GM18867 (cell line): ENCODE results near the gene TWF1.
"Not testable (repeated sequence)": the region's sequence is repeated elsewhere in the genome, so short reads cannot be mapped to it uniquely, and the experiment has no call there.

Experiments
- ATAC-seq: cut with Tn5 transposase; IDR thresholded peaks from one replicate; pipeline ENCODE4 v1.9.1; 2021; ENCODE audit warnings: mild to moderate bottlenecking, moderate library complexity; ENCODE audit not compliant: unreplicated experiment

Gene TWF1

DNA sequence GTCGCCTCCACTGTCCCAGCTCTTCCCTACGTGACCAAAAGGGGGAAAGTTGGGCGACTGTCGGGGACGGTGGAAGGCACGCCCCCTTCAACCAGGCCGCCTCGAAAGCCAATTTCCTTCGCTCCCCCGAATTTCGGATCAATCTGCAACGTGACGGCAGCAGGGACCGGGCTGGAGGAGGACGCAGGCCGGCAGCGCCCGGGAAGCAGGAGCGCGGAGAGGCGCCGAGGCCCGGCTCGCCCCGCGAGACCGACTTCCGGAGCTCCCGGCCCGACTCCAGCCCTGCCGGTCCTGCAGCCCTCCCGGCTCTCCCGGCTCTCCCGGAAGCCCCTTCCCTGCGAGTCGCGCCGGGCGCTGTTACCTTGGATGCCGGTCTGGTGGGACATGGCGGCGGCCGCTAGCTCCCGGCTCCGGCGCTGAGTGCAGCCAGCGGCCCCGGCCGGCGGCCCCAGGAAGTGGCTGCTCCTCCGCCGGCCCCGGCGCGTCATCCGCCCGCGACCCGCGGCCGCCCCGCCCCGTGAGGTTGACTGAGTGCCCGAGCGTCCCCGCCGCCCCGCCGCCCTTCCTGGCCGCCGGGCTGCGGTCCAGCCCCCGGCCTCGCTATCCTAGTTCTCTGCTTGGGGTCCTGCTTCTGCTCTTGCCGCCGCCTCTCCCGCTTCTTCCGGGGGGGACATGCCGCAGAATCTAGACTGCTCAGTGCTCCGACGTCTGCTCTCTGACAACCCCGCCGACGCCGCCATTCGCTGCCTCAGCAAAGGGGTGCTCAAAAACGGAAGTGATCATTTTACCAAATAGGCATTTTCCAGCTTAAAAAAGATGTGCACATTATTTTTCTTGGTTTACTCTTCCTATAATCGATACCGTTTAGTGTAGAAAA, at the start of gene TWF1:
TWF1 (minus strand) TSS at position 458 of the 877 bp plus-strand sequence; CDS start at position 386, 72 bp downstream.
- peak; percentile 96 for ATAC-seq

DNA sequence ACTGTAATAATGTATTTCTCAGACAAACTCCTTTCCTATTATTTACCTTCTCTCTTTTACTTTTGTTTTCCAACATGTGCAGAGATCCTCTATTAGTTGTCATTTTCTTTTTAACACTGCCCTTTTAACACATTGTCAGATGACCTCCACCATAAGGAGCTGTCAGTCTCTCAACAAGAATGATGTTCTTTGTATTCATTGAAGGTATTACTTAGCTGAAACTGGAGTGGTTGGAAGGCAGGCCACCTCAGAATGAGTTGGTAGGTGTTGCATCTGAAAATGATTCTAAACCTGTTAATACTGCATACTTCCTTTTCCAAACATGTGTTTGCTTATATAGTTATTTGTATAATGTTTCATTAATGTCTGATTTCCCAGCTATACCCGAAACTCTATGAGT, 46.6 kb upstream of the TWF1 start:
- peak; percentile 52 for ATAC-seq

DNA sequence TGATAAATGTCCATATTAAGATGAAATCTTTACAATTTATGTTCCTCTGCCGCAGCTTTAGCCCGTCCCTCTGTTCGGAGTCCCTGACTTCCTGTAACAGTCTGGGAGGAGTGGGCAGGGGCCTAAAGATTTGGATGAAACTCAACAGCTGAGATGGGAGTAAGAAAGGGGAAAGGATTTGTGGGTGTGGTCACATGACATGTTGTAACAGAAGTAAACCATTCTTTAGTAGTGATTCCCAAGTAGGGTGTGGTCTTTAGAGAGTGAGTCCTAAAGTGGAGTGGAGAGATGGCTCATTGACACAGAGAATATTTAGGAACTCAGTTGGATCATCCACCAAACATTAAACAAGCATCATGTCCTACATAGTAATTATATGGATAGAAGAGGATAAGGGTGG, 42.7 kb upstream of the TWF1 start:
- ATAC-seq, result no peak

DNA sequence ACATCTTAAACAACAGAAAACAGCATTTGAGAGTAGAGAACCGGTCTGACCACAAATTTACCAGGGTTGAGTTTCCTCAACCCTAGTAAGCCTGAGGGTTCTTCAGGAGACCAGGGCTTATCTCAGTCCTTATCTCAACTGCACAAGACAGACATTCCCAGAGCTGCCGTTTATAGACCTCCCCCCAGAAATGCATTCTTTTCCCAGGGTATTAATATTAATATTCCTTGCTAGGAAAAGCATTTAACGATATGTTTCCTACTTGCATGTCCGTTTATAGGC, 42.0 kb upstream of the TWF1 start:
- no peak for ATAC-seq

DNA sequence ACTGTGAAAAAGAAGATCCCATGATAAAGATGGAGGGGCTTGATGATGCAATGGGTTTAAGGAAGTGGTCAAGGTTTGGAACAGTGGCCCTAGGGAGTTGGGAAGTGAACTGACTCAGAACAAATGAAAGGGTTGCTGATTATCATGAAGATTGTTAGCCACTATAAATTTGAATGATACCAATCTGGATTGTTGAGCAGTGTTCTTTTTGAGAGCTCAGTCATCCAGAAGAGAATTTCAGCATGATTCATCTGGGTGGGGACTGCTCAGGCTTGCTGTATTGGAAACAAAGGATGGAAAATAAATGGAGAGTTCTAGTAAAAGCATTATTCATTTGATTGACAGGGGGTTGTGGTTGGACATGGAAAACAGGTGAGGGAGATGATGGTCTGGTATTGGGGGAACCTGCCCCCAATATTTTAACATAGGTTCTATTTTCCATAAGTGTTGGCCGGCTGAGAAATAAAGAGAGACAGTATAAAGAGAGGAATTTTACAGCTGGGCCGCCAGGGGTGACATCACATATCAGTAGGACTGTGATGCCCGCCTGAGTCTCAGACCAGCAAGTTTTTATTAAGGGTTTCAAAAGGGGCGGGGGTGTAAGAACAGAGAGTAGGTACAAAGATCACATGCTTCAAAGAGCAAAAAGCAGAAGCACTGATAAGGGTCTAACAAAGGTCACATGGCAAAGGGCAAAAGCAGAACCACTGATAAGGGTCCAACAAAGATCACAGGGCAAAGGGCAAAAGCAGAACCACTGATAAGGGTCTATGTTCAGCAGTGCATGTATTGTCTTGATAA, 41.5 kb upstream of the TWF1 start:
- not testable (repeated sequence) for ATAC-seq

DNA sequence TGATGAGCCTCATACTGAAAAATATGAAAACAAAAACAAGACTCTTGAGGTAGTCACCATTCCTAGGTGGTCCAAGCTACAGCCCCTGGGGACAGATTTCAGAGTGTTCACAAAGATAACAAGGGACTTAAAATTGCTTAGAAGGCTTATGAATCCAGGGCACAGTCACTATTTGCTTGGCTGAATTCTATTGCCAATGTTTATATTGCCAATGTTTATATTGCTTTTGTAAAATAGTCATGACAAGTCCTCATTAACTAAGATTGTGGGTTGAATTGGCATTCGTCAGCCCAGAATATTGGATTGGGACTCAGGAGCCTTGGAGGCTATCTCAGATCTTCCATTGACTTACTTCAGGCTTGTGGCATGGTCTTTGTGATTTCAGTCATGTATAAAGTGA, 36.1 kb upstream of the TWF1 start:
- no peak for ATAC-seq

DNA sequence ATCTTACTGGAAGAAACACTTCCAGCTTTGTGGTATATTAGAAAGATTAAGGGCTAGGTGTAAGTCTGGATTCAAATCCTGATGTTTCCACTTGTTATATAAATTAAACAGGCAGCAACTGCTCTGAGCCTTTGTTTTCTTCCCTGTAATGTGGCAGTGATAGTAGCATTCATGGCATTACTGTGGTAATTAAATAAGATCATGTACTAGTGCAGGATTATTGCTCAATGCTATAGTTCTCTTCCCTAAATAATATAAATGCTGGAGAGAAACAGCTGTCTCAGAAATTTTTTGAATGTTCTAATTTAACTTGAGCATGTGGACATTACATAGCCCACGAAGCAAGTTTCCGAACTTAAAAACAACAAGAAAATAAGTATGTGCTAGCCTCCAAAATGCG, 35.1 kb upstream of the TWF1 start:
- ATAC-seq, result no peak

DNA sequence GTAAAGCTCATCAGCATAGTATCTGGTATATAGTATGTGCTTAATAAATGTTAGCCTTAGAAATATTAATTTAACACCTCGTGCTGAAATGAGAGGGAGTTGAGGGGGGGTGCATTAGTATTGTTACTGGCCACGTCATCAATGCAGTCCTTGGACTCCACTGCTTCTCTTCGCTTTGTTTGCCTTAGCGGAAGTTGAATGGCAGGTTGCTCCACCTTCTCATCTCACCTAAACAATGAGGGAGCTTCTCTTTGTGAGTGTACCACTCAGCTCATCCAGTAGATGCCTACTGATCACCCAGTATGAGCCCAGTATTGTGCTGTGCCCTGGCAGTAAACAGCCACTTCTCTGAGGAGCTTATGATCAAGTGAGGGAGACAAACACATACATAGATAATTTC, 34.2 kb upstream of the TWF1 start:
- no peak for ATAC-seq

DNA sequence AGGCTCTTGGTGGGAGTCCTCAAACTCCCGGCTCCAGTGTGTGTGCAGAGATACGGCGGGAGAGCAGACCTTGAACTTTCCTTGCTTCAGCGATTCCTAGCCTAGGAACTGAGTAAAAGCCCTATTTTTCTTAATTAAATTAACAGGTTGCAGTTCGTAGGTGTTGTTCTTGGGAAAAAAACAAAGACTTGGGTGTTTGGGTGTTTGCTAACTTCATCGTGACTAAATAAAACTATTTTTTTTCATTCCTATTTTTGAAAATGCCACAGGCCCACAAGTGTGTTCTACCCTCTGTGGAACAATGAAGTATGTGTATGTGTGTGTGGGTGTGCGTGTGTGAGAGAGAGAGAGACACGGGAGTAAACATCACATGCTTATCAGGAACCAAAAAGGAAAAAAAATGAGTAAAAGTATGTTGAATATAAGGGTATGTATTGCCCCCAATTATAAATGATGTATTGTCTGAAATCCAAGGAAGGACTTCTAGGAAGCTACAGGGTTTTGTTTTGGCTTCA, 30.4 kb upstream of the TWF1 start:
- peak; percentile 25 for ATAC-seq

DNA sequence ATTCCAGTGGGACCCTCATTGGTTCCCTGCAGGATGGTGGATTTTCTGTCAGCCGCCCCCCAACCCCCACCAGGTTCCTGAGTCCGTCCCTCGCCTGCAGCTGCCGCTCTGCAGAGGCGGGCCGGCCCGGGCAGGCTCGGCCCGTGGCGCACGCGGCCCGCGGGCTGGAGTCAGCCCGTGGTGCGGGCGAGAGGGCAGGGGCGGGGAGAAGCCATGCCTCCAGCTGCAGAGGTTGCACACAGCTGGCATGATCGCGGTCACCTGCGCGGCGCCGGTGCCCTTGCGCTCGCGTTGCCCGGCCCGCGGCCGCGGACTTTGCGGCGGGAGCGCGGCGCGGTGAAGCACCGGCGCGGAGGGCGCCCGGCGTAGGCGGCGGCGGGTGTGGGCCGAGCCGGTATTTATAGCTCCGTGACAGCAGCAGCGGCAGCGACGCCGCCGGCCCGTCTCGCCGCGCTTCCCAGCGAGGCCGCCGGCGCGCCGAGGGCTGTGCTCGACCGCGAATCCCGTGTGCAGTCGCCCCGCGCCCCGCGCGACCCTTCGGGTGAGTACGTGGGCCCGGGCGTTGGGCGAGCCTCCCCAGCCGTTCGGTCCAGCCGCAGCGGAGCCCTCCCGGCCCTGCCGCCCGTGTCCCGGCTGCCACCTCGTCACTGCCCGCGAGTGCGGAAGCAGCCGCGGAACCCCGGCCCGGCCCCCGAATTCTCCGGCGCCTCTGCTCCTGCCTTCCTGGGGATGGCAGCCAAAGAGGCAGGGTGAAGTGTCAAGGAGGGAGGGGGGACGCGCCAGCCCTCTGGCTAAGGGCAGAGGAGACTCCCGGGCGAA, 29.7 kb upstream of the TWF1 start, which contains the start of gene TMEM117:
TMEM117 (plus strand) TSS at position 426 of the 819 bp plus-strand sequence.
- peak; percentile 83 for ATAC-seq

DNA sequence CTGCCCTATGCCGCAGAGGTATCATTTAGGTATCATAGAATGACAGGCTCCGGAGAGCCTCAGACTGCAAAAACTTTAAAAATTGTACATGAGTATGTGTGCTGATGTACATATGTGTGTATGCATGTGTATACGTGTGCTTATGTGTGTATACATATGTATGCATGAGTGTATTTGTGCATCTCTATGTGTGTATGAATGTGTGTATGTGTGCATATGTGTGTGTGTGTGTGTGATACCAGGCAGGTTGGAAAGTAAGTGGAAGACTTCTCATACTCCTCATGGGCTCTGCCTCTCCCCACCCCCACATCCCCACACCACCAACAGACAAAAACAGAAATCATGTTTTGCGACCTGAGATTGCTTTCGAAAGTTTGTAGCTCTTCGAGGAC, 29.1 kb upstream of the TWF1 start:
- ATAC-seq, result peak; percentile 7

DNA sequence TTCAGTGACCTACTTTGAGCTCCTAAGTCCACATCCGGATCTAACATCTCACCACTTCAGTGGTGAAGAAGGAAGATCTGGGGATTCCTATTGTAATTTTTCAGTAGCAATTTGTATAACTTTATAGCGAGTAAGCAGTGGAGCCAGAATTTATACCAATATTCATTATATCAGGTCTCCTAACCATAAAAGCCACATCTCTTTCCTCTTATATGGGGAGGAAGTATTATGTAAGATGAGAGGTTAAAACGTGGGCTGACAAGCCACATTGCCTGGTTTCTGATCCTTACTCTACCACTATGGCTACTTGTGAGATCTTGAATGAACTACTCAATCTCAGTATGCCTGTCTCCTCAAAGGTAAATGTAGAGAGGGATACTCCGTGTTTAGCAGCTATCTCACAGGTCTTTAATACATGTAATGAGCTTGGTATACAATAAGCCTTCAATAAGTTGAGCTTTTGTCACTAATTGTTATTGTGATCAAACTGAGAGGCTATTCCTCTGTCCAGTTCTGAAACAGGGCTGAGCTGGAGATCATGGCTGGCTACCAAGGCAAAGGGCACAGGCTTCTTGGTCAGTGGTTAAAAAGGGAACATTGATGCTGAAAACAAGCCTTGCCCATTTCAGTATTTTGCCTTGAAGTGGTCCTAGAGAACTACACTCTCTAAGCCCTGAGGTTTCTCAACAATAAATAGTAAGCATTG, 26.5 kb upstream of the TWF1 start:
- no peak for ATAC-seq

DNA sequence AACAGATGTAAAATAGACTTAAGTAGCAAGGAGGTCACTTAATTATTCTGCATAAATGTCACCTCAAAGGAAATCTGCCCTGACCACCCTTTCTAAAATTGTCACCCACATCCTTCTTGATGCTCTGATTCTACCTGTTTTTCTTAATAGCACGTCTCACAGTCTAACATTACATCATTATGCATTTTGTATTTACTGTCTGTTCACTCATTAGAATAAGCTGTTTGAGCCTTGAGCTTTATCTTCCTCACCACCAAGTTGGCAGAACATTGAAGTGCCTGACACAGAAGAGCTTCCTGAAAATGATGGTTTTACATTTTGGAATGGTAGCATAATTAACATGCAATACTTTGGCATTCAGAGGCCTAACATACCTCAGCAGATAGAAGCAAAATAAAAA, 21.0 kb upstream of the TWF1 start:
- no peak for ATAC-seq

DNA sequence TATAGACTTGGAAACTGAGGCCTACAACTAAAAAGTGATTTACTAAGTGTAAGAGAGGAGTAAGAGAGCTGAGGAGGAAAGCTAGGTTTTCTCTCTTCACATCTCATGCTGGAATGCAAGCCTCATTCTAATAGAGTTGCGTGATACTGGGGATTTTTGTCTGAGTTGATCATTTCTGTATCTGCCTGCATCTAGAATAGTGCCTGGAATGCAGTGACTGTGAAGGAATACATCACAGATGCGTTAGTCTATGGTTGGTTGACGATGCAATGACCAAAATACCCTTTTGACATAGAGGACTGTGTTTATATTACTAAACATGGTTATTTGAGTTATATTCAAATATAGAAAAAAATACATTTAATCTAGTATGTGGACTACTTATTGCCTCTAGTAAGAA, 20.6 kb upstream of the TWF1 start:
- ATAC-seq, result no peak

DNA sequence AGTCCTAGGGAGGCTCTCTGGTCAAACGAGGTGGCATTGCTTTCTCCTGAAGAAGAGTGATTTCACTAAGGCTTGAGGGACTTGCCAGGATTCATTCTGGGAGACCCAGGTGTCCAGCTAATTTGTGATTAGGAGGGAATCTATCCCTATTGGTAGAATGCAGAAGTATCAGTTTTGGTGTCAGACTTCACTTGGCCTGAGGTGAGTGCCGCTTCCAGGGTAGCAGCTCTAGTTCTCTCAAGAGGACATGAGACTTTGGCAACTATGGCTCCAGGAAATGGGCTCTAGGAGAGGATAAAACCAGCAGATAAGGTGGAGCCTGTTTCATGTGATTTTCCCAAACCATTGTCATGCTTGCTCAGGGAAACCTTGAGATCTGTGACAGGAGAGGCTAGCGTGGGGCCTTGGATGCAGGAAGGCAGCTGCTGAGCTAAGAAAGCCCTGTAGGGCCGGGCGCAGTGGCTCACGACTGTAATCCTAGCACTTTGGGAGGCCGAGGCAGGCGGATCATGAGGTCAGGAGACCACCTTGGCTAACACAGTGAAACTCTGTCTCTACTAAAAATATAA, 18.2 kb upstream of the TWF1 start:
- ATAC-seq, result no peak

DNA sequence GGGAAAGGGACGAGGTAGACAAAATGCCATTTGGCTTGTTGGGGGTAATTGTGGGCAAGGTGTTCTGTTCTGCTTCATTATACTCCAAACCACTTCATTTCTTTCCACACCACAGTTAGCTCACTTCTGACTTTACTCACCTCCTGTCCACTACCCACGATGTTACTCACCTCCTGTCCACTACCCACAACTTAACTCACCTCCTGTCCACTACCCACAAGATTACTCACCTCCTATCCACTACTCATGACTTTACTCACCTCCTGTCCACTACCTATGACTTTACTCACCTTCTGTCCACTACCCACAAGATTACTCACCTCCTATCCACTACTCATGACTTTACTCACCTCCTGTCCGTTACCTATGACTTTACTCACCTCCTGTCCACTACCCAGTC, 10.1 kb upstream of the TWF1 start:
- no peak for ATAC-seq

DNA sequence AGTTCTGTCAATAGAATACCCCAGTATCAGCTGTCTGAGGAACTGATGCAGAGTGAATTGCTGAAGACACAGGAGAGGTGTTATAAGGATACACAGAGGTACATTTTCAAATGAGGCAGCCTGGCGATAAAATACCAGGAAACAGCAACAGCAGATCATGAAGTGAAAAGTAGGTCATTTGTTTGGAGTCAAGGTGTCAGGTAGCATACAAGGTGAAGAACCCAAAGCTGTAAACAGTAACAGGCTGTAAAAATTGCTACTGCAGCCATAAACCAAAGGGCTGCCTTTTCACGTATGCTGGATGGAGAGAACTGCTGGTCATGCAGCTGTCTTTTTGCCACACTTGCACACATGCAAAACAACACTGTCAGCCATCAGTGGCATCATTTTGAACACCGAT, 9.3 kb upstream of the TWF1 start:
- ATAC-seq, result no peak

DNA sequence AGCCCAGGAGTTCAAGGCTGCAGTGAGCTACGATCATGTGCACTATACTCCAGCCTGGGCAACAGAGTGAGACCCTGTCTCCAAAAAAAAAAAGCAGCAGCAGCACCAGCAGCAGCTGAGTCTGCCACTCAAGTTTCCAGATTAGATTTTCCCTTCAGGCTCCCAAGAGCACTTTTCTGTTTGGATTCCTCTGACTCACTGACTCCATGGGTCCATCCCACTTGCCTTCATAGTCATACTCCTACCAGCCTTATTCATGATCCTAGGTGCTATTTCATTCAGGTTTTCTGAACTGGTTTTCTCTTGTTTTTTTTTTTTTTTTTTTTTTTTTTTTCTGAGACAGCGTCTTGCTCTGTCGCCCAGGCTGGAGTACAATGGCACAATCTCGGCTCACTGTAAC, 6.8 kb upstream of the TWF1 start:
- no peak for ATAC-seq

DNA sequence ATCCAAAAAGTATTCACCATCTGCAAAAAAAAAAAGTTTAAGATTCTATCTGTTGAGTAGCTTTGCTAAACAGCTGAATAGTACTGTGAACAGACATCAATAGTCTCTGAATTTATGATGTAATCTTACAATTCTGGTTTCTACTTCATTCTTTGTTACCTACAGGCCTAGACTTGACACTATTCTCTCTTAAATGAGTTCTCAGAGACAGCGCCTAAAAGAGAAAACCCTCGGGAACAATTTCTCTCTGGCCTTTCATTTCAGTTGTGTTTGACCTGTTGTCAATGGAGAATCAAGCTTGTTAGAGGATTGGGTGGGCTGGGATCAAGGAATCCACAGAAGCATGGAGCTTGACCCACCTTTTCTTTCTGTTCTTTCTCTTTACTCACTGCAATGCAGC, 5.9 kb upstream of the TWF1 start:
- no peak for ATAC-seq

DNA sequence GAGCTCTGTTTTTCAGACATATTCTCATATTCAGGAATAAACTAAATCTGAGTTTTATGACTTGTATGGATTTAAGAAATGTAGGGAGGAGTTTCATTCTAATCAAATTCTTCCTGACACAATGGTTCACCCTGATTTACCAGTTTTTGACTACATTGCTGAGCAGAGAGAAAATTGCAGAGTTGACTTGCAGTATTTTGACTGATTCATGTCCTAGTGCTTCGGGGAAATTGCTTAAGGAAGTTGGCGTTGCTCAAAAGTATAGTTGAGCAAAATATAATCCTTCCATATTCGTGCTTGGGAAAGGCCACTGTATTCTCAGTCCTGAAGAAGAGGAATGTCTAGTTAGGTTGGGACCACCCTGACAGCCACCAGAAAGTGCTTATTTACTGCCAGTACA, 1.3 kb upstream of the TWF1 start:
- ATAC-seq, result no peak
